ENCODE data around the gene IFIT1B.
"Not testable (repeated sequence)": the region's sequence is repeated elsewhere in the genome, so short reads cannot be mapped to it uniquely, and the experiment has no call there.

The IFIT1B gene

GRCh38 chr10:89377705-89378637 is at the start of gene IFIT1B:
TSS of gene IFIT1B (plus strand) at chr10:89378056. CDS start at chr10:89378136, 80 bp downstream.
- no peak for DNase-seq (ENCODE audit: low spot score)

DNA sequence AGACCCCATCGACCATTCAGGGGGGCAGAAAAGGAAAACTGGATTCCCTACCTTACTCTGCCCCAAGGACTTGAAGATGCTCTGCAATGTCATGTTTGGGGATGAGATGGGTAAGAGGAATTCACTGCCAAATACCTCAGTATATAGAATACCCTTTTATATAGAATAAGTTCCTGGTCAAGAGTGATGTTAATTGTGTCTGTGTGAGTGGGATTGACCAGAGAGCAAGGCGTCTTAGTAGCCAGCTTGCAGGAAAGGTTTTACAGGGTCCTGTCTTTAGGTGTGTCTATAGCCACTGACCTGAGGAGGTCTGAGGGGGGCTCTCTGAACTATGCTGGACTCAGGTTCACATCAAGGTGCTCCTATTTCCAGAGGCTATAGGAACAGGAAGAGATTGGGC is 48.7 kb upstream of the IFIT1B start:
- no peak for DNase-seq (ENCODE audit: low spot score)

- not testable (repeated sequence) for DNase-seq (ENCODE audit: low spot score)
These were observed 47.8 kb upstream of the IFIT1B start for GRCh38 chr10:89330014-89330413.

GRCh38 chr10:89330537-89331212 is 47.2 kb upstream of the IFIT1B start:
- DNase-seq (ENCODE audit: low spot score) = no peak

GRCh38 chr10:89331487-89332122 is 46.3 kb upstream of the IFIT1B start:
- not testable (repeated sequence) for DNase-seq (ENCODE audit: low spot score)

GRCh38 chr10:89332123-89332633 is 45.7 kb upstream of the IFIT1B start:
- DNase-seq (ENCODE audit: low spot score) = peak; percentile 44

- DNase-seq (ENCODE audit: low spot score) = no peak
These were observed 42.6 kb upstream of the IFIT1B start for GRCh38 chr10:89335226-89335625.

DNA sequence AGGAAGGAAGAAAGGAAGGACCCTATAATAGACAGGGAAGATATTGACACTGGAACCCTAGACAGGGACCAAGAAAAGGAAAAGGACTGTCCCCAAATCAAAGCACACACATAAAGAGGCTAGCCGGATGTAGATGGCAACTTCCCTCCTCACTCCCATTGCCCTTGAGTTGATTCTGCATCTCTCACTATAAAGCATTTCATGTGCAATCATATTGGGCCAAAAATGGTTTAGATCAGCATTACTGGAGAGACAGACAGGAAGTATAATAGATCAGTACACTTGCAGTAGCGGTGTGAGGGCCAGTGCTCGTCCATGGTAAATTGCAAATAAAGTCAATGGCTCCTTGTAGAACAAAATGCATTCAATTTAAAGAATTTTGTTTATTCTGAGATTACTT is 41.6 kb upstream of the IFIT1B start:
- DNase-seq (ENCODE audit: low spot score) = no peak

- no peak for DNase-seq (ENCODE audit: low spot score)
These were observed 40.4 kb upstream of the IFIT1B start for GRCh38 chr10:89337484-89337883.

DNA sequence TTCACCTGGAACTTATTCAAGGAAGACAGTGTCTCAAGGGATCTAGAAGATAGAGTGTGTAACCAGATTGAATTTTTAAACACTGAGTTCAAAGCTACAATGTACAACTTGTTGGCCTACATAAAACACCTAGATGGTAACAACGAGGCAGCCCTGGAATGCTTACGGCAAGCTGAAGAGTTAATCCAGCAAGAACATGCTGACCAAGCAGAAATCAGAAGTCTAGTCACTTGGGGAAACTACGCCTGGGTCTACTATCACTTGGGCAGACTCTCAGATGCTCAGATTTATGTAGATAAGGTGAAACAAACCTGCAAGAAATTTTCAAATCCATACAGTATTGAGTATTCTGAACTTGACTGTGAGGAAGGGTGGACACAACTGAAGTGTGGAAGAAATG is 39.1 kb upstream of the IFIT1B start:
- DNase-seq (ENCODE audit: low spot score) = no peak

GRCh38 chr10:89339875-89340274 is 38.0 kb upstream of the IFIT1B start:
- no peak for DNase-seq (ENCODE audit: low spot score)

DNA sequence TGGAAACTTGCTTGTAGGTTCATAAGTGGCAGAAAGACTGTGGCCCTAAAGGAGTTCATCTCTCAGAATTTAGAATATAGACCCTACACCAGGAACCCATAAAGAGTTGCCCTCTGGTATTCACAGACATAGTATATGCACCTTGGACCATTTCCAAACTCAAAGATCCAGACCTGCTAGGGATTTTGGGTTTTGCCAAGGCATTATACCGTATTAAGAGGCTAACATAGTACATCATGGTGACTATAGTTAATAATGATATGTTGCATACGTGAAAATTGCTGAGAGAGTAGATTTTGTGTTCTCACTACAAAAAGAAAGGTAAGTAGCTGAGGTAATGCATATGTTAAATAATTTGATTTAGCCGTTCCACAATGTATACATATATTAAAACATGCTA is 36.2 kb upstream of the IFIT1B start:
- no peak for DNase-seq (ENCODE audit: low spot score)

GRCh38 chr10:89342206-89342958 is 35.5 kb upstream of the IFIT1B start:
- peak; percentile 28 for DNase-seq (ENCODE audit: low spot score)

- no peak for DNase-seq (ENCODE audit: low spot score)
These were observed 34.6 kb upstream of the IFIT1B start for GRCh38 chr10:89343089-89343767.

GRCh38 chr10:89344156-89344555 is 33.7 kb upstream of the IFIT1B start:
- DNase-seq (ENCODE audit: low spot score) = no peak

- no peak for DNase-seq (ENCODE audit: low spot score)
These were observed 32.4 kb upstream of the IFIT1B start for GRCh38 chr10:89345367-89346000.

GRCh38 chr10:89346405-89347254 is 31.2 kb upstream of the IFIT1B start:
- no peak for DNase-seq (ENCODE audit: low spot score)

- no peak for DNase-seq (ENCODE audit: low spot score)
These were observed 30.0 kb upstream of the IFIT1B start for GRCh38 chr10:89347701-89348457.

DNA sequence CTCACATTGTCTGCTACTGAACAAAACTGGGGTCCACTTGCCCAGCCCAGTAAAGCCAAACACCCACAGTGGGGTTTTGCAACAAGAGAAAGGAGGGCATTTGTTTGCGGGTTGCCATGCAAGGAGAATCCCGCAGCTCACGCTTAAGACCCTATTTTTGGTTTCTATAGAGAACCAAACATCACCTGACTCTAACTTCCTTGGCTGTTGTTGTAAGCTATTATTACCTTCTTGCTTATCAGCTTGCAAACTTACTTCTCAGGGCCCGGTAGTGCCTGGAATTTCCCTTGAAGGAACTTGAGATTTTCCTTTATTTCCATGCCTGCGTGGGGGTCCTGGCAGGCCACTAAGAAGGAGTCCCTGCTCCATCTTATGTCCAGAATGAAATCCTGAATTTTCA is 29.4 kb upstream of the IFIT1B start:
- no peak for DNase-seq (ENCODE audit: low spot score)
